Kidney epithelial cell (primary cell): ENCODE data around the gene SLIT1. TPM values are rescaled to one million over a fixed set of nuclear protein-coding genes. Genes with fewer than 3 reads are reported as not detected.
A peak's percentile ranks its signal among the peaks of the same experiment; 100 is the strongest.

Experiments
- DNase-seq: peaks from one replicate; pipeline ENCODE4 v3.0.0-alpha.2; 2010; ENCODE audit warnings: low read depth
- H3K27me3 ChIP-seq: 2 replicates; pipeline ENCODE4 v1.6.0; 2011; ENCODE audit warnings: low read length; ENCODE audit not compliant: control insufficient read depth, insufficient read depth
- H3K36me3 ChIP-seq: 2 replicates; pipeline ENCODE4 v1.5.1; 2011; ENCODE audit warnings: low read length; ENCODE audit not compliant: control insufficient read depth, insufficient read depth
- H3K4me3 ChIP-seq: 2 replicates; pipeline ENCODE4 v1.5.1; 2011; ENCODE audit warnings: low read depth, mild to moderate bottlenecking, control low read depth, low read length
- CTCF ChIP-seq: IDR thresholded peaks from 2 replicates; pipeline ENCODE4 v1.5.1; 2011; ENCODE audit warnings: mild to moderate bottlenecking, moderate library complexity, low read length, control low read depth, inconsistent platforms; ENCODE audit not compliant: insufficient read depth, poor library complexity, severe bottlenecking
- total RNA-seq: library from RNA; depleted of rRNA; stranded (reverse); fragments of >200 nt; gene quantifications from 2 replicates; pipeline ENCODE4 v1.2.3, GENCODE V29; 2015

SLIT1 gene
- total RNA-seq, 1 donor from 2014 or later = 0.17 TPM

GRCh38 chr10:97217299-97217698 is 31.5 kb upstream of the SLIT1 start:
- no peak for TF ChIP-seq CTCF
- DNase-seq = no peak
- Histone ChIP-seq H3K4me3 (no peak overlapping the region), H3K36me3 (no peaks in the 10 kb centered on the region), H3K27me3 (no peaks in the 10 kb centered on the region)

- TF ChIP-seq CTCF = no peak
- no peak overlapping the region for H3K4me3 ChIP-seq
- H3K36me3 ChIP-seq = no peaks in the 10 kb centered on the region
- DNase-seq = no peak
- no peaks in the 10 kb centered on the region for H3K27me3 ChIP-seq
Observed at GRCh38 chr10:97215619-97216260, 30.0 kb upstream of the SLIT1 start.

- H3K36me3 ChIP-seq = no peaks in the 10 kb centered on the region
- H3K27me3 ChIP-seq = no peaks in the 10 kb centered on the region
- no peak for DNase-seq
- TF ChIP-seq CTCF = no peak
- H3K4me3 ChIP-seq = no peak overlapping the region
Observed at GRCh38 chr10:97213431-97213830, 27.7 kb upstream of the SLIT1 start.

DNA sequence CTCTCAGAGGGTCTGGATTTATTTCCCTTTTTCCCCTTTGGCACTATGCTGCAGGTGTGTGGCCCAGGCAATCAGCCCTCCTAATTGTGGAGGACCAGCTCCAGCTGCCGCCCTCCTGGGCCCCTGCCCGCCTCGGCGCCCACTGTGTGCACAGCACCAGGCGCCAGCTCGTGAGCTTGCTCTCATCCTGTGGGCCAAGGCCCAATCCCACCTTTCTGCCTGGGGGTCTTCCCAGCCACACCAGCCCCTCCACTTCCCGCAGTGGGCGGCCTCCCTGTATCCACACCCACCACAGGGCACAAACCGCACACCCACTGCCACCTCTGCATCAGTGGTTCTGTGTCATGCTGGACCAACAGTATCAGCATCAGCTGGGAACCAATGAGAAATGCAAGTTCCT is 25.5 kb upstream of the SLIT1 start:
- TF ChIP-seq CTCF = no peak
- no peaks in the 10 kb centered on the region for H3K27me3 ChIP-seq
- H3K4me3 ChIP-seq = no peak overlapping the region
- DNase-seq = no peak
- H3K36me3 ChIP-seq = no peaks in the 10 kb centered on the region

GRCh38 chr10:97210543-97210960 is 24.8 kb upstream of the SLIT1 start:
- no peaks in the 10 kb centered on the region for H3K36me3 ChIP-seq

More at GRCh38 chr10:97210543-97210960, 24.8 kb upstream of the SLIT1 start:
- peak; percentile 39 for DNase-seq
- Histone ChIP-seq H3K4me3 (no peak overlapping the region), H3K27me3 (no peaks in the 10 kb centered on the region)
- peak; percentile 96 for TF ChIP-seq CTCF
